K562 (cell line): ENCODE data around the gene B4GALT4. TPM values are rescaled to one million over a fixed set of nuclear protein-coding genes. Genes with fewer than 3 reads are reported as not detected.

Experiments
- ELF1 ChIP-seq: fragments of 200-800 bp; sonication (Bioruptor generic); IDR thresholded peaks from 2 replicates; pipeline ENCODE4 v1.6.1; 2016; ENCODE audit warnings: missing genetic modification characterization, missing compliant biosample characterization
- KAT2B ChIP-seq: IDR thresholded peaks from one replicate; pipeline ENCODE4 v1.6.1; 2012; ENCODE audit warnings: low read depth, mild to moderate bottlenecking, control low read depth, inconsistent platforms, low read length, moderate library complexity
- LARP7 ChIP-seq: fragments of 450-650 bp; IDR thresholded peaks from 2 replicates; pipeline ENCODE4 v1.6.1; 2016
- PHF20 ChIP-seq: fragments of 450-650 bp; IDR thresholded peaks from 2 replicates; pipeline ENCODE4 v1.6.1; 2018; ENCODE audit not compliant: partially characterized antibody
- RBBP5 ChIP-seq: fragments of 200-600 bp; sonication (generic); IDR thresholded peaks from 2 replicates; pipeline ENCODE4 v1.6.1; 2012; ENCODE audit warnings: borderline replicate concordance, mild to moderate bottlenecking, low read length, control low read depth, inconsistent platforms; ENCODE audit not compliant: insufficient read depth, poor library complexity, severe bottlenecking
- U2AF2 ChIP-seq: fragments of 200-400 bp; formaldehyde crosslinking; optimal IDR thresholded peaks from 2 replicates; pipeline ENCODE3; 2017; ENCODE audit warnings: low read depth, mild to moderate bottlenecking, low read length
- XRCC3 ChIP-seq: fragments of 450-650 bp; IDR thresholded peaks from 2 replicates; pipeline ENCODE4 v1.6.1; 2017; ENCODE audit warnings: mild to moderate bottlenecking, moderate library complexity
- ZKSCAN8 ChIP-seq: fragments of 200-800 bp; sonication (Bioruptor generic); IDR thresholded peaks from 2 replicates; pipeline ENCODE4 v1.6.1; 2016; ENCODE audit warnings: missing genetic modification characterization, missing compliant biosample characterization
- ZNF140 ChIP-seq: fragments of 250-450 bp; sonication (Bioruptor Pico); IDR thresholded peaks from 2 replicates; pipeline ENCODE4 v1.8.0; 2021; ENCODE audit warnings: moderate library complexity, mild to moderate bottlenecking, inconsistent platforms
- ZNF232 ChIP-seq: sonication (generic); formaldehyde crosslinking; IDR thresholded peaks from 2 replicates; pipeline ENCODE4 v1.8.0; 2022; ENCODE audit warnings: mild to moderate bottlenecking, missing genetic modification reagents
- polyA plus RNA-seq, 8 experiments: library from polyadenylated mRNA; depleted of rRNA in 4 of 8; stranded (reverse) in 5 of 8; unstranded in 3 of 8; fragments of >200 nt; fragmentation: Nextera tagmentation in 2 of 8; fragmentation: Illumina TruSeq in 1 of 8; extraction: Ambion mirVana in 2 of 8; extraction: Trizol in 1 of 8; gene quantifications; 2 replicates each; pipeline versions ENCODE4 v1.2.1 to v1.2.3, GENCODE V29; 2011 to 2014; ENCODE audit warnings: inconsistent platforms in 1 of 8, missing spikeins in 1 of 8
- total RNA-seq, 7 experiments: library from RNA; depleted of rRNA in 6 of 7; stranded (reverse); fragments of >200 nt in 6 of 7; fragmentation: Illumina TruSeq in 2 of 7; extraction: Trizol in 2 of 7; gene quantifications; 2 replicates each; pipeline versions ENCODE4 v1.2.1 to v1.2.3, GENCODE V29; 2011 to 2021; ENCODE audit warnings: low replicate concordance in 1 of 7
- TF ChIP-seq, protein P1 (sequence below): fragments of 250-450 bp; sonication (Bioruptor Pico); IDR thresholded peaks from 2 replicates; pipeline ENCODE4 v1.8.0; 2022; ENCODE audit warnings: moderate library complexity, mild to moderate bottlenecking, inconsistent platforms
- TF ChIP-seq, protein P2 (sequence below): sonication (generic); formaldehyde crosslinking; IDR thresholded peaks from 2 replicates; pipeline ENCODE4 v1.8.0; 2022; ENCODE audit warnings: missing genetic modification reagents, mild to moderate bottlenecking, moderate library complexity, borderline replicate concordance
- TF ChIP-seq, protein P3 (sequence below), 2 experiments: fragments of 150-350 bp in 1 of 2; IDR thresholded peaks; 2 replicates each; pipeline ENCODE4 v1.6.1; 2012 to 2016; ENCODE audit warnings: low read depth in 2 of 2, low read length in 2 of 2, mild to moderate bottlenecking in 1 of 2, moderate library complexity in 1 of 2

B4GALT4 gene
- total and polyA plus RNA-seq, 9 of the 15 experiments (the other 6 are each of a cell fraction or from before 2014, with no cell fraction given) = 8.2 to 17.8 (median 12.2) TPM

GRCh38 chr3:119194237-119195150 is 46.2 kb downstream of the B4GALT4 start (continued):
- TF ChIP-seq, protein P1, sequence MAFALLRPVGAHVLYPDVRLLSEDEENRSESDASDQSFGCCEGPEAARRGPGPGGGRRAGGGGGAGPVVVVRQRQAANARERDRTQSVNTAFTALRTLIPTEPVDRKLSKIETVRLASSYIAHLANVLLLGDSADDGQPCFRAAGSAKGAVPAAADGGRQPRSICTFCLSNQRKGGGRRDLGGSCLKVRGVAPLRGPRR = no peak
- TF ChIP-seq ZNF232 (no peak), ZKSCAN8 (CRISPR knock-in tag) (no peak), U2AF2 (no peak), RBBP5 (no peak), LARP7 (no peak), KAT2B (no peak), XRCC3 (no peak), ELF1 (no peak), ZNF140 (CRISPR knock-in tag) (no peak), PHF20 (no peak)
- TF ChIP-seq, protein P2, sequence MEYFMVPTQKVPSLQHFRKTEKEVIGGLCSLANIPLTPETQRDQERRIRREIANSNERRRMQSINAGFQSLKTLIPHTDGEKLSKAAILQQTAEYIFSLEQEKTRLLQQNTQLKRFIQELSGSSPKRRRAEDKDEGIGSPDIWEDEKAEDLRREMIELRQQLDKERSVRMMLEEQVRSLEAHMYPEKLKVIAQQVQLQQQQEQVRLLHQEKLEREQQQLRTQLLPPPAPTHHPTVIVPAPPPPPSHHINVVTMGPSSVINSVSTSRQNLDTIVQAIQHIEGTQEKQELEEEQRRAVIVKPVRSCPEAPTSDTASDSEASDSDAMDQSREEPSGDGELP (CRISPR knock-in tag) = no peak
- TF ChIP-seq, protein P3, sequence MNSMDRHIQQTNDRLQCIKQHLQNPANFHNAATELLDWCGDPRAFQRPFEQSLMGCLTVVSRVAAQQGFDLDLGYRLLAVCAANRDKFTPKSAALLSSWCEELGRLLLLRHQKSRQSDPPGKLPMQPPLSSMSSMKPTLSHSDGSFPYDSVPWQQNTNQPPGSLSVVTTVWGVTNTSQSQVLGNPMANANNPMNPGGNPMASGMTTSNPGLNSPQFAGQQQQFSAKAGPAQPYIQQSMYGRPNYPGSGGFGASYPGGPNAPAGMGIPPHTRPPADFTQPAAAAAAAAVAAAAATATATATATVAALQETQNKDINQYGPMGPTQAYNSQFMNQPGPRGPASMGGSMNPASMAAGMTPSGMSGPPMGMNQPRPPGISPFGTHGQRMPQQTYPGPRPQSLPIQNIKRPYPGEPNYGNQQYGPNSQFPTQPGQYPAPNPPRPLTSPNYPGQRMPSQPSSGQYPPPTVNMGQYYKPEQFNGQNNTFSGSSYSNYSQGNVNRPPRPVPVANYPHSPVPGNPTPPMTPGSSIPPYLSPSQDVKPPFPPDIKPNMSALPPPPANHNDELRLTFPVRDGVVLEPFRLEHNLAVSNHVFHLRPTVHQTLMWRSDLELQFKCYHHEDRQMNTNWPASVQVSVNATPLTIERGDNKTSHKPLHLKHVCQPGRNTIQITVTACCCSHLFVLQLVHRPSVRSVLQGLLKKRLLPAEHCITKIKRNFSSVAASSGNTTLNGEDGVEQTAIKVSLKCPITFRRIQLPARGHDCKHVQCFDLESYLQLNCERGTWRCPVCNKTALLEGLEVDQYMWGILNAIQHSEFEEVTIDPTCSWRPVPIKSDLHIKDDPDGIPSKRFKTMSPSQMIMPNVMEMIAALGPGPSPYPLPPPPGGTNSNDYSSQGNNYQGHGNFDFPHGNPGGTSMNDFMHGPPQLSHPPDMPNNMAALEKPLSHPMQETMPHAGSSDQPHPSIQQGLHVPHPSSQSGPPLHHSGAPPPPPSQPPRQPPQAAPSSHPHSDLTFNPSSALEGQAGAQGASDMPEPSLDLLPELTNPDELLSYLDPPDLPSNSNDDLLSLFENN (IDR thresholded peaks at IDR 0.05; ENCODE audit: low read depth in 2 of 2, low read length in 2 of 2) = no peak
